A673 (cell line): ENCODE measurements around the gene CAMK1D. TPM values are rescaled to one million over a fixed set of nuclear protein-coding genes. Genes with fewer than 3 reads are reported as not detected.

Experiments
- BruUV-seq: library from RNA; stranded (reverse); fragments of 400-500 nt; replicated peaks from 2 replicates; lab custom pipeline; 2021; lab: Mats Ljungman, UMichigan
- CTCF ChIA-PET: fragments of 300-600 bp; sonication (Branson Sonifier 250); formaldehyde crosslinking; loops from one replicate; lab custom pipeline; 2022; ENCODE audit warnings: antibody characterized with exemption; lab: Charles Lee
- POLR2A ChIA-PET: fragments of 300-600 bp; sonication (Branson Sonifier 250); formaldehyde crosslinking; loops from one replicate; lab custom pipeline; 2022; ENCODE audit warnings: antibody characterized with exemption; ENCODE audit not compliant: low non-redundant PET; lab: Charles Lee
- DNase-seq: peaks from one replicate; pipeline ENCODE4 v3.0.0-alpha.2; 2015; ENCODE audit warnings: low spot score
- H3K27ac ChIP-seq: fragments of 200-600 bp; sonication (generic); 2 replicates; pipeline ENCODE4 v1.5.1; 2016; ENCODE audit warnings: mixed run types, low read depth, mild to moderate bottlenecking, mixed read lengths, antibody characterized with exemption, low read length; ENCODE audit not compliant: poor library complexity, severe bottlenecking
- H3K27me3 ChIP-seq: fragments of 200-600 bp; sonication (generic); replicated peaks from 2 replicates; pipeline ENCODE4 v1.6.1; 2017; ENCODE audit warnings: mixed run types, low read depth, mild to moderate bottlenecking, mixed read lengths, antibody characterized with exemption, low read length; ENCODE audit not compliant: insufficient read depth, poor library complexity
- H3K36me3 ChIP-seq: fragments of 200-600 bp; sonication (generic); 2 replicates; pipeline ENCODE4 v1.6.1; 2016; ENCODE audit warnings: mixed run types, mild to moderate bottlenecking, mixed read lengths, antibody characterized with exemption, low read length; ENCODE audit not compliant: insufficient read depth, poor library complexity, severe bottlenecking
- H3K4me1 ChIP-seq: fragments of 200-600 bp; sonication (generic); 2 replicates; pipeline ENCODE4 v1.6.1; 2017; ENCODE audit warnings: mixed run types, mild to moderate bottlenecking, mixed read lengths, antibody characterized with exemption, low read length; ENCODE audit not compliant: insufficient read depth, poor library complexity, severe bottlenecking
- H3K4me3 ChIP-seq: fragments of 200-600 bp; sonication (generic); 2 replicates; pipeline ENCODE4 v1.5.1; 2016; ENCODE audit warnings: low read depth, mixed run types, mild to moderate bottlenecking, mixed read lengths, low read length; ENCODE audit not compliant: poor library complexity, severe bottlenecking
- H3K9me3 ChIP-seq: fragments of 200-600 bp; sonication (generic); 2 replicates; pipeline ENCODE4 v1.6.1; 2016; ENCODE audit warnings: mixed run types, low read depth, mild to moderate bottlenecking, mixed read lengths, antibody characterized with exemption, low read length; ENCODE audit not compliant: poor library complexity, severe bottlenecking
- EZH2 ChIP-seq: fragments of 200-600 bp; sonication (generic); IDR thresholded peaks from 2 replicates; pipeline ENCODE4 v1.6.1; 2017; ENCODE audit warnings: borderline replicate concordance, low read depth, mild to moderate bottlenecking, mixed read lengths, antibody characterized with exemption, low read length; ENCODE audit not compliant: poor library complexity, severe bottlenecking
- intact Hi-C: fragments of 100-400 bp; cut with micrococcal nuclease; formaldehyde crosslinking; loops from one replicate; pipeline ENCODE4 v1.10.0; 2022; ENCODE audit not compliant: unreplicated experiment
- total RNA-seq: library from RNA; stranded (reverse); gene quantifications from 2 replicates; pipeline ENCODE4 v1.2.3, GENCODE V29; 2021
- TF ChIP-seq, protein P1 (sequence below): fragments of 300-800, 200-600 bp; sonication (generic); conservative IDR thresholded peaks from 2 replicates; pipeline ENCODE4 v1.5.1; 2017; ENCODE audit warnings: low read depth, mild to moderate bottlenecking, antibody characterized with exemption, low read length, moderate library complexity, mixed read lengths

CAMK1D gene
- total RNA-seq, 1 experiment from 2014 or later, result 23.7 TPM

DNA sequence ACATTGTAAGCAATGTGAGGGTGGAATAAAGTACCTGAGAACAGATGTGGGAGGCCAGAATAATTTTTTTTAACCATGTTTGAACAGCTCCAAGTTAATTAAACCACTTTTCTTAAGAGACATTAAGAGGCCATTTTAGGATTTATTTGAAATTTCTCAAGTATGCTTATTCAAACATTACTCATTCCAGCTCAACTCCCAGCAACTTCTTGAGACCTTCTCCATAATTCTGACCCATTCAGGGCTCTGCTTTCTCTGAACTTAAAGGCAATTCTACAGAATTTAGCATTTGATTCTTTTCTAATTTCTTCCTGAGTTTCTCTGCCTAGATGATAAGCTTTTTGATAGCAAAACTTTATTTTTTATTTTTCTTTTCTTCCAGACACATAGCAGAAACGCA lies 314.5 kb downstream of the CAMK1D start:
- Histone ChIP-seq H3K4me1 (peaks cover 21% of the 10 kb centered on the region), H3K9me3 (no peaks in the 10 kb centered on the region), H3K27ac (no peak overlapping the region), H3K4me3 (no peak overlapping the region), H3K36me3 (no peaks in the 10 kb centered on the region), H3K27me3 (no peaks in the 10 kb centered on the region)
- BruUV-seq, result no TSS peak
- POLR2A ChIA-PET, result no interaction called here
- CTCF ChIA-PET, result no interaction called here
- intact Hi-C loops, result no loop called here
- TF ChIP-seq, protein P1, sequence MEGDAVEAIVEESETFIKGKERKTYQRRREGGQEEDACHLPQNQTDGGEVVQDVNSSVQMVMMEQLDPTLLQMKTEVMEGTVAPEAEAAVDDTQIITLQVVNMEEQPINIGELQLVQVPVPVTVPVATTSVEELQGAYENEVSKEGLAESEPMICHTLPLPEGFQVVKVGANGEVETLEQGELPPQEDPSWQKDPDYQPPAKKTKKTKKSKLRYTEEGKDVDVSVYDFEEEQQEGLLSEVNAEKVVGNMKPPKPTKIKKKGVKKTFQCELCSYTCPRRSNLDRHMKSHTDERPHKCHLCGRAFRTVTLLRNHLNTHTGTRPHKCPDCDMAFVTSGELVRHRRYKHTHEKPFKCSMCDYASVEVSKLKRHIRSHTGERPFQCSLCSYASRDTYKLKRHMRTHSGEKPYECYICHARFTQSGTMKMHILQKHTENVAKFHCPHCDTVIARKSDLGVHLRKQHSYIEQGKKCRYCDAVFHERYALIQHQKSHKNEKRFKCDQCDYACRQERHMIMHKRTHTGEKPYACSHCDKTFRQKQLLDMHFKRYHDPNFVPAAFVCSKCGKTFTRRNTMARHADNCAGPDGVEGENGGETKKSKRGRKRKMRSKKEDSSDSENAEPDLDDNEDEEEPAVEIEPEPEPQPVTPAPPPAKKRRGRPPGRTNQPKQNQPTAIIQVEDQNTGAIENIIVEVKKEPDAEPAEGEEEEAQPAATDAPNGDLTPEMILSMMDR, result no peak
- TF ChIP-seq EZH2, result no peak
- no peak for DNase-seq

- H3K4me3 ChIP-seq, result no peak overlapping the region
- TF ChIP-seq, protein P1, result no peak
- no peak for TF ChIP-seq EZH2
- H3K4me1 ChIP-seq, result peaks cover 9% of the 10 kb centered on the region
- H3K9me3 ChIP-seq, result no peaks in the 10 kb centered on the region
- ChIA-PET CTCF (no interaction called here), POLR2A (interaction anchor here (0.6 kb wide), 1 partner anchor 42 kb away, joined by 4 read pairs; no protein-coding TSS in a partner anchor)
- no peaks in the 10 kb centered on the region for H3K27me3 ChIP-seq
- BruUV-seq, result no TSS peak
- DNase-seq, result no peak
- H3K27ac ChIP-seq, result no peak overlapping the region
- intact Hi-C loops, result no loop called here
- no peaks in the 10 kb centered on the region for H3K36me3 ChIP-seq
Measured at GRCh38 chr10:12665501-12665900, 316.2 kb downstream of the CAMK1D start.

- Histone ChIP-seq H3K4me1 (peaks cover 9% of the 10 kb centered on the region), H3K4me3 (no peak overlapping the region), H3K27ac (no peak overlapping the region), H3K9me3 (no peaks in the 10 kb centered on the region), H3K27me3 (no peaks in the 10 kb centered on the region), H3K36me3 (no peaks in the 10 kb centered on the region)
- ChIA-PET CTCF (no interaction called here), POLR2A (no interaction called here)
- intact Hi-C loops, result no loop called here
- TF ChIP-seq, protein P1, result no peak
- no peak for TF ChIP-seq EZH2
- BruUV-seq, result no TSS peak
- DNase-seq, result no peak
Measured at GRCh38 chr10:12667052-12667451, 317.7 kb downstream of the CAMK1D start.
